Muscle of back (tissue), 13 donors: Measurements from ENCODE around the gene FUS. TPM values are rescaled to one million over a fixed set of nuclear protein-coding genes. Genes with fewer than 3 reads are reported as not detected.
A peak's percentile ranks its signal among the peaks of the same experiment; 100 is the strongest.
"Not testable (repeated sequence)": the region's sequence is repeated elsewhere in the genome, so short reads cannot be mapped to it uniquely, and the experiment has no call there.

Experiments used
- DNase-seq, 3 donors: peaks; one replicate each; pipeline versions ENCODE4 v3.0.0 to v3.0.0-alpha.2; 2013
- long read RNA-seq, 9 donors: transcript quantifications; one replicate each; lab custom pipeline, GENCODE V29; 2026
- polyA plus RNA-seq, 10 donors: library from polyadenylated mRNA; unstranded; fragments of 120-200 nt; gene quantifications; one replicate each; pipeline ENCODE4 v1.2.1, GENCODE V29; 2013; ENCODE audit not compliant: insufficient read length in 10 of 10

FUS gene
- polyA plus RNA-seq, result 100 to 1,000 TPM; 310 to 492 (median 406) TPM
- long read RNA-seq, donor 1, full-length matches to known transcripts, result 35 of 84 reads
- long read RNA-seq, donor 1, partial matches to known transcripts, result 49 of 84 reads
- long read RNA-seq, donor 1, other reads (novel, unspliced or antisense), result 0 of 84 reads
- long read RNA-seq, donor 2, full-length matches to known transcripts, result 28 of 84 reads
- long read RNA-seq, donor 2, partial matches to known transcripts, result 56 of 84 reads
- long read RNA-seq, donor 2, other reads (novel, unspliced or antisense), result 0 of 84 reads
- long read RNA-seq, donor 3, result 0 reads
- long read RNA-seq, donor 4, full-length matches to known transcripts, result 36 of 71 reads
- long read RNA-seq, donor 4, partial matches to known transcripts, result 35 of 71 reads
- long read RNA-seq, donor 4, other reads (novel, unspliced or antisense), result 0 of 71 reads
- long read RNA-seq, donor 5, full-length matches to known transcripts, result 39 of 154 reads
- long read RNA-seq, donor 5, partial matches to known transcripts, result 115 of 154 reads
- long read RNA-seq, donor 5, other reads (novel, unspliced or antisense), result 0 of 154 reads
- long read RNA-seq, donor 6, full-length matches to known transcripts, result 40 of 117 reads
- long read RNA-seq, donor 6, partial matches to known transcripts, result 77 of 117 reads
- long read RNA-seq, donor 6, other reads (novel, unspliced or antisense), result 0 of 117 reads
- long read RNA-seq, donor 7, full-length matches to known transcripts, result 24 of 46 reads
- long read RNA-seq, donor 7, partial matches to known transcripts, result 22 of 46 reads
- long read RNA-seq, donor 7, other reads (novel, unspliced or antisense), result 0 of 46 reads
- long read RNA-seq, donor 8, full-length matches to known transcripts, result 37 of 76 reads
- long read RNA-seq, donor 8, partial matches to known transcripts, result 39 of 76 reads
- long read RNA-seq, donor 8, other reads (novel, unspliced or antisense), result 0 of 76 reads
- long read RNA-seq, donor 9, full-length matches to known transcripts, result 2 of 2 reads
- long read RNA-seq, donor 9, partial matches to known transcripts, result 0 of 2 reads
- long read RNA-seq, donor 9, other reads (novel, unspliced or antisense), result 0 of 2 reads

DNA sequence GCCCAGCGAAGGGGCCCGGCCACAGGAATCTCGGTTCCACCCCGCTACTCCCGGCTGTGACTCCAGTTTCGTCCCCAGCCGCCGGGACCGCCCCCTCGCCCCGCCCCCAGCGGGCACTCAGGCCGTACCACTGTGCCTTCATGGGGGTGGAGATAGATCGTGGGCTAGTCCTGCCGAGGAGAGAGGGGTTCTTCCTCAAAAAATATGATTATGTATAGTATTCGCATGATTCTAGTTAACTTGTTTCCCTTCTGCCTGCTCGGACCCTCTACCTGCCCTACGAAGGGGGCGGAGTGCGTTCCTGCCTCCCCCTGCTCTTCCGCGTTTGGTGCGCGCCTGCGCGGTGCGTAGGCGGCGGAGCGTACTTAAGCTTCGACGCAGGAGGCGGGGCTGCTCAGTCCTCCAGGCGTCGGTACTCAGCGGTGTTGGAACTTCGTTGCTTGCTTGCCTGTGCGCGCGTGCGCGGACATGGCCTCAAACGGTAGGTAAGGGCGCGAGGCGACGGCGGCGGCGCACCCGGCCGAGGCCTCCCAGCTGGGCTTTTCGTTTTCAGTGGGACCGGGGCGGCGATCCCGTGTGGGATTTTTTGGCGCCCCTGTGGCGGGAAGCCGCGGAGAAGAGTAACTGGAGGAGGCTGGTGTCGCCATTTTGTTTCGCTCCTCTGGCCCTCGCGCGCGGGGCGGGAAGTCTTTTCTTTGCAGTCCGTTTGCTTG, at the start of gene FUS:
Gene FUS, plus strand, starts transcription at position 393 of the 713 bp plus-strand sequence. Its CDS starts 76 bp downstream, at position 469.
- DNase-seq, result peak; percentile 92 to 98 (median 98)

DNA sequence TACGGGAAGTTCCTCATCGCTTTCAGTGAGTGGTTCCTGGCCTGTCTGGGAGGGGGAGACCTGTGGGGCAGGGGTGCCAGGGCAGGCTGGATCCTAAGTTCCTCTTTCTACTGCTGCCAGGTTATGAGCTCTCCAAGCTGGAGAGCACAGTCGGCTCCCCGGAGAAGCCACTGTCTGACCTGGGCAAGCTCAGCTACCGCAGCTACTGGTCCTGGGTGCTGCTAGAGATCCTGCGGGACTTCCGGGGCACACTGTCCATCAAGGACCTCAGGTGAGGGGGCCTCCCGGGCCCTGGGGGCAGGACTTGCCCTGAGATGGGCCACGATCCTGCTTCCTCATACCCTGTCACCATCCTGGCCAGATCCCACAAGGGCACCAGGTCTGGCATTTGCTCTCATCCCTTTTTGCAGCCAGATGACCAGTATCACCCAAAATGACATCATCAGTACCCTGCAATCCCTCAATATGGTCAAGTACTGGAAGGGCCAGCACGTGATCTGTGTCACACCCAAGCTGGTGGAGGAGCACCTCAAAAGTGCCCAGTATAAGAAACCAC, 49.5 kb upstream of the FUS start:
- DNase-seq, result no peak

DNA sequence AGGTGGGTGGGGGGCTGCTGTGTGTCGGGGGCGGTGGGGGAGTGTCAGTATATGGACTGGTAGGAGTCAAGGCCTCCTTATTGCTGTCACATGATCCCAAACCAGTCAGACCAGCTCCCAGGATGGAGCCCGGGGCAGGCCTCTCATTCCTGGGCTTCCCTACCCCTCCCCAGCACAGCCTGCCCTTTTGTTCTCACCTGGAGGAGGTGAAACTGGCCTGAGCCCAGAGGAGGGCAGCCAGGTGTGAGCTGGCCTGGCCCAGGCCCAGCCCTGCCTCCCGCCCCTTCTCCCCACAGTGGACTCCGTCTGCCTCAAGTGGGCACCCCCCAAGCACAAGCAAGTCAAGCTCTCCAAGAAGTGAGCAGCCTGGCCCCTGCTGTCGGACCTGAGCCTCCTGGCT, 49.0 kb upstream of the FUS start:
- no peak for DNase-seq

DNA sequence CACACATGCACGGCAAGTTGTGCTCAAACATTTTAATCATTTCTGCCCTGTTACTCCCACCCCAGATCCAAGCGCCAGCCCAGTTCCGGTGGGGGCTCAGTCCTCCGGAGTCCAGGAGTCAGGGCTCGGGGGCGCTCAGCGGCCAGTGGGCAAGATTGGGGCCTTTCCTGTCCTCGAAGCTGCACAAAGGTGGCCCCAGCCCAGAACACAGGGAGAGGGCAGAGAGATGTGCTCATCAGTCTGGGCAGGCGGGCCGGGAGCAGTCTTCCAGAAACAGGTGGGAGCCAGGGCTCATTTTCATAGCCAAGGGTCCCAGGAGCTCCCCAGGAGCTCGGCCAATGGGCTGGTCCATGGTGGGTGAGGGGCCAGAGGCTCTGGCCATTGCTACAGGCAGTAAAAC, 48.5 kb upstream of the FUS start:
- DNase-seq, result no peak

GRCh38 chr16:31131841-31132271, 48.1 kb upstream of the FUS start:
- DNase-seq, result no peak

- DNase-seq, result no peak
Observed at GRCh38 chr16:31132303-31132979, 47.5 kb upstream of the FUS start.

DNA sequence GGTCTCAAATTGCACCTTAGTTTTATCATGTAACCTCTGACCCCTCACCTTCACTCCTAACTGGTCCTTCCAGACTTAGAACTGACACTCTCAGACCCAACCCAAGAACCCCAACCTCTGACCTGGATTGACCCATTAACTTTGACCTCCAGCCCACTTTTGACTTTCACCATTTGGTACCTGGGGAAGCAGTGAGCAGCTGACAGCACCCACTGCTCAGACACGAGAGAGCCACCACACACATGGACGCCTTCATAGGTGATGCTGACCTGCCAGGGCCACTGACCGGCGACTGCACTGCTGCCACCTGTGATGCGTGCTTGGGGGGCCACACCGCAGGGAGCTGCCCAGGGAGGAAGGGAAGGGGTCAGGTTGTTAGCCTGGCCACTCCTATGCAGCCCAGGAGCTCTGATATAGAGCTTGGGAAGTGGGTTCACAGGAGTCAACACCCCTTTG, 46.9 kb upstream of the FUS start:
- no peak for DNase-seq

- no peak for DNase-seq
Observed at GRCh38 chr16:31134091-31134571, 45.8 kb upstream of the FUS start.

DNA sequence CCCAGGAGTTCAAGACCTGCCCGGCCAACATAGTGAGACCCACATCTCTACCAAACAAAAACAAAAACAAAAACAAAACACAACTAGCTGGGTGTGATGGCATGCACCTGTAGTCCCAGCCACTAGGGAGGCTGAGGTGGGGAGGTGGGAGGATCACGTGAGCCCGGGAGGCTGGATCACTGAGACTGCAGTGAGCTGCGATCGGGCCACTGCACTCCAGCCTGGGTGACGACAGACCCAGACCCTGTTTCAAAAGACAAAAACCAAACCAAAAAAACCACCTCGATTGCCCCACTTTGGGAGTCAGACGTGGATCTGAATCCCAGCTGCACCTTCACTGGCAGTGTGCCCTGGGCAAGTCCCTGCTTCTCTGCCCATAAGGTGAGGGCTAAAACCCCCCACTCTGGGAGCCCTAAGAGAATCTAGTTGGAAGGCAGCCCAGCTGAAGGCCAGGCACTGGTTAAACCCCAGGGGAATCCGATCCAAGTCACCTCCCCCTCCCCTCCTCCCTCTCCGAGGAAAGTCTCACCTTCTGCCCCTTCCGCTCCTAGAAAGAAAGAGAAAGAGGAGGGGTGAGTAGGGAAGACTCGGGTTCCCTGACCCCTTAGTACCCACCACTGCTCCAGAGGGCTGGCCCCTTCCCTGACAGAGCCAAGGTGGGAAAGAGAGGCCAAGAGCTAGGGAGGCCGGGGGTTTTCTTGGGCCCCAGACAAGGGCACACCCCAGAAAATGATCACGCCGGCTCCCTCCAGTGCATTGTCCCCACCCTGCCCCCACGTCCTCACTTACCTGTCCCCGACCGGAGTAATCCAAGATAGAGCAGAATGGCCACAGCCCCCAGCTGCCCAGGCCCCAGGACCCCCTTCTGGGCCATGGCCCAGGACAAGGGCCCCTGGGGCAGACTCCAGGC, 45.1 kb upstream of the FUS start:
- no peak for DNase-seq

GRCh38 chr16:31135535-31136286, 44.2 kb upstream of the FUS start, which contains the start of gene PRSS8:
PRSS8 (minus strand) TSS chr16:31135727; CDS start chr16:31135498, 229 bp downstream.
- no peak for DNase-seq

- DNase-seq, result no peak
Observed at GRCh38 chr16:31136287-31136662, 43.7 kb upstream of the FUS start.

- not testable (repeated sequence) for DNase-seq
Observed at GRCh38 chr16:31136822-31137499, 43.0 kb upstream of the FUS start.

GRCh38 chr16:31138621-31139578, 41.0 kb upstream of the FUS start:
- DNase-seq, result no peak

- DNase-seq, result not testable (repeated sequence)
Observed at GRCh38 chr16:31141071-31141469, 38.9 kb upstream of the FUS start.

DNA sequence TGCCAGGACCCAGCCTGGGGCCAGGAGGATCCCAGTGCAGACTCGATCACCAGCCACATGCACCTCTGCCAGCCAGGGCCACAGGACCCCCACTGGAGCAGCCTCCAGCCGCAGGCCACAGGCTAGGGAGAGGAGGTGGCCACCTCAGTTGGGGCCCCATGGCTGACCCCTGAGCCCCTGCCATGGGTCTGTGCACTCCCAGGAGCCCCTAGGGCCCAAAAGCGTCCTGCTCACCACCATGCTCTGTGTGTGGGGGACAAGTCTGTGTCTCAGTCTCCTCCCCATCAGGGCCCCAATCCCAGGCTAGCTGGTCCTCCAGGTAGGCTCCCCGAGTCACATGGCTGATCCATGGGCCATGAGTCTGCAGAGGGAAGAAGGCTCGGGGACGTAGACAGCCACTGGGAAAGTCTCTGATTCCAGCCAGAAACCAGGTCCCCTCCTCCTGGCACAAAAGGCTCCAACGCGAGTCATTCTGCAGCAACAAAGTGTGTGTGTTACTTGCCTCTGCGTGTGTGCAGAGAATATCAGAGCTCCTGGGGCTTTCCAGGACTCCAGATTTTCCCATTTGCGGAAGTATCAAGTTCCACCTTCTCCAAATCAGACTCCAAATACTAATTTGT, 38.3 kb upstream of the FUS start:
- no peak for DNase-seq
